Fibroblast of skin of abdomen (primary cell): ENCODE results near the gene MICALL2.

Source experiments
- DNase-seq: peaks from one replicate; pipeline ENCODE4 v3.0.0-alpha.2; 2013

The MICALL2 gene

DNA sequence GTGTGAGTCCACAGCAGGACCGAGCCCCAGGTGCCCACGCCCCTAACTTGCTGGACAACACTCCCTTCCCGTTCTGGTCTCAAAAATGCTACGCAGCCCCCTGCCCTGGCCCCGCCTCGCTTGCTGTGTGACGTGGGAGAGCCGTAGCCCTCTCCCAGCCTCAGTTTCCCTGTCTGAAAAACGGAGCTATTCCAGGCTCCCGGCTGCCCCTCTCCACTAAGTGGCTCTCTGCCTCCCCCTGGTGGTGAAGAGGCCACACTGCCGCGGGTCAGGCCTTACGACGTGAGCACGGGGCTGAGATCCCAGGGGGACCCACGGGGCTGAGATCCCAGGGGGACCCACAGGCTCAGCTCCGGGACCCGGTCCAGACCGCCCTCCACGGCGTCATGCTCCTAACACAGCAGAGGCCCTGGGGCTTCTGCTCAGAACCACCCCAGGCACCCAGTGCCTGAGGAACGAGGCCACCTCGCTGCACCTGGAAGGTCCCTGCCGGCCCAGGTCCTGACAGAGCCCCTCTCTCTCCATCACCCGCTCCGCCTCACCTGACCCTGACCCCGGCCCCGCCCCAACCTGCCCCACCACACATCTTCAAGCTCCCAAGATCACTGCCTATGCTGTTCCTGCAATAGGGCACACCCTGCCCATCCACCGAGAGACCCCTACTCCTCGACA lies 26.7 kb downstream of the MICALL2 start:
- peak; percentile 38 for DNase-seq

DNA sequence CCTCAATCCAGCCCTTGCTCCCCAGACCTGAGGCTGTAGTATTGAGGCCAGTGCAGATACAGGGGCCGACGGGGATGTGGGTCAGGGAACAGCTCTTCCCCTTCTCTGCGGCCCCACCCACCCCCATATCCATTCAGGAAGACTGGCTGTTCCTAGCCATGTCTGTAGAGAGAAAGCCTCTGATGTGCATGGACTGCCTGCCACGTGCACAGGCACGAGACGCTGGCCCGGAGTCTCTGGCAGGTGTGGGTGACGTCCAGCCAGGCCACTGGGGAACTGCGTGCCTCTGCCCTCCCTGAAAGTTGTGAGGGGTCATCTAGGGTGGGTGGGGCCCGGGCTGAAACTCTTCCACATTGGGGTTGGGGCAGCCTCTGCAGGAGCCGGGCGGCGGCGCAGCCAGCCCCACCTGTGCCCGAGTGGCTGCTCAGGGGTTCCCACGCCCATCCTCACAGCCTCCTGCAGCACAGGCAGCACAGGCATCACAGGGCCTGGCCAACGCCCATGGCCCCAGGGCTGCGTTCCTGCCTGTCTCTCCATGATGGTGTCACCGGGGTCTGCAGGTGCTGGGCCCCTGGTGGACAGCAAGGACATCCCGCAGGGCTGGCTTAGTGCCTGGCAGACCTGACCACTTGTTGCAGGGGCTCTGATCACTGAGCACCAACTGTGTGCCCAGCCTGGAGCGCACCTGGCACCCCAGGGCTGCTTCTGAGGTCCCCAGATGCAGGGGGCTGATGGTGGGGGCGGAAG lies 27.5 kb downstream of the MICALL2 start:
- no peak for DNase-seq

DNA sequence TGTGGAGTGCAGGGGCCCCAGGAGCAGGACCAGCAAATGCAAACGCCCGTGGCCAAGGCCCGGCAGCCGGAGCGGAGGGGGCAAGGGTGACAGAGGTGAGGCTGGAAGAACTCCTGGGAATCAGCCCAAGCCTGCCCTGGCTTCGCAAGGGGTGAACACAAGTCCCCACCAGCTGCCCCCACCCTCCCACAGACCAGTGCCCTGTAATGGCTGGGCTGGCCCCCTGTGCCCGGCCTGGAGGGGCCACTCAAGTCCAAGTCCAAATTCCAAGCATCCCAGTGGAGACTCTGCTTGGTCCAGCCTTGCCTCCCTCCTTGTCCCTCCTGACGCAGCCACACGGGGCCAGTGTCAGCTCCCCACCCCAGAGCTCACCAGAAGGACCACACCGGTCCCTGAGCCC lies 28.0 kb downstream of the MICALL2 start:
- DNase-seq: no peak

GRCh38 chr7:1430056-1430845 lies 29.0 kb downstream of the MICALL2 start:
- DNase-seq: no peak

DNA sequence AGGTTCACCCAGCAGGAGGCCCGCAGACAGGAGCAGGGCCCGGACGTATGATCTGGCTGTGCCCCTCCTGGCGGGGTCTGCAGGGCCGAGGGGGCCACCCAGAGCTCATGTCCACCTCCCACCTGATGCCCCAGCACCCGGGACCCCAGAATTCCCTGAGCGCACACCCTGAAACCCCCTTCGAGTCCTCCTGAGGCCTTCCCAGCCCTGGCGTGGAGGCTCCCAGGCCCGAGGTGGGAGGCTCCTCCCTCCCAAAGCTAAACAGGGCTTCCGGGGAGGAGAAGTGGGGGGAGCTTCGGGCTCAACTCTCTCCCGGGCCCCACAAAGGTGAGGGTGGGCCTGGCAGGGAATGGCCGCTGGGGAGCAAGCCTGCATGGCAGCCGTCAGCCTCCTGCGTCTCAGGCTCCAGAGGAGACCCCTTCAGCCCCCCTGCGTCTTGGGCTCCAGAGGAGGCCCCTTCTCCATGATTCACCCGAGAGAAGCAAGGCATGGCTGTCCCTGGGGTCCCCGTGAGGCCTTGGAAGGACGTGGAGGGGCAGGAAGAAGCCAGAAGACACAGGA lies 30.2 kb downstream of the MICALL2 start:
- no peak for DNase-seq

GRCh38 chr7:1427064-1427657 lies 32.1 kb downstream of the MICALL2 start:
- no peak for DNase-seq

- DNase-seq: no peak
These were observed 32.8 kb downstream of the MICALL2 start for GRCh38 chr7:1426474-1426873.

- DNase-seq: no peak
These were observed 33.8 kb downstream of the MICALL2 start for GRCh38 chr7:1425292-1426136.

GRCh38 chr7:1424041-1424440 lies 35.2 kb downstream of the MICALL2 start:
- DNase-seq: no peak

DNA sequence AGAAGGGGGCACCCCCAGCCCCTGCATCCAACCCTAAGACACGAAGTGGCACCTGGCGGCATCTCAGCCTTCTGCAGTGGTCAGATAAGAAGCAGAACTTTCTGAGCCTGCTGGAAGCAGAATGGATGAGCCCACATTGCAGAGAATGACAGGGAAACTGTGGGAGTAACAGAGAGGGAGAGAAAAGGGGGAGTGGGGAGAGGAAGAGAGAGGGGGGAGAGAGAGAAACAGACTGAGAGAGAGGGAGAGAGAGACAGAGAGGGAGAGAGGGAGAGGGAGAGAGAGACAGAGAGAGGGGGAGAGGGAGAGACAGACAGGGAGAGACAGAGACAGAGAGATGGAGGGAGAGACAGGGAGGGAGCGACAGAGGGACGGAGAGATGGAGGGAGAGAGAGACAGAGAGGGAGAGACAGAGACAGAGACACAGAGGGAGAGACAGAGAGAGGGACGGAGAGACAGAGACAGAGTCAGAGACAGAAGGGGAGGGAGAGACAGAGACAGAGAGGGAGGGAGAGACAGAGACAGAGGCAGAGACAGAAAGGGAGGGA lies 35.9 kb downstream of the MICALL2 start:
- DNase-seq: no peak

- DNase-seq: no peak
These were observed 36.6 kb downstream of the MICALL2 start for GRCh38 chr7:1422512-1423263.

DNA sequence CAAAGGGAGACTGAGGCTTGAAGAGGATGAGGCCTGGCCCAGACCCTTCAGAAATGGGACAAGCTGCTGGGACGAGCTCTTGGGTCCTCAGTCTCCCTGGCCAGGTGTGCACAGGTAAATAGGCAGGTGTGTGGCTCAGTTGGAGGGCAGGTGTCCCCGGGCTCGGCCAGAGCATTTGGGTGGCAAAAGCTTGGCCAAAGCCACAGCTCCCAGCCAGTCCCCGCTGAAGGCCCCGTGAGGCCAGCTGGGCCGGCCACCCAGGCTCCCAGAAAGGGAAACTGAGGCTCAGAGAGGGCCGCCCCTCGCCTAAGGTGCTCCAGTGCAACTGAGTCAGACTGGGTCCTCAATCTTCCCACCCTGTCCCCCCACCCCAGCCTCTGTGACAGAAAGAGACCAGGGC lies 37.3 kb downstream of the MICALL2 start:
- DNase-seq: no peak

DNA sequence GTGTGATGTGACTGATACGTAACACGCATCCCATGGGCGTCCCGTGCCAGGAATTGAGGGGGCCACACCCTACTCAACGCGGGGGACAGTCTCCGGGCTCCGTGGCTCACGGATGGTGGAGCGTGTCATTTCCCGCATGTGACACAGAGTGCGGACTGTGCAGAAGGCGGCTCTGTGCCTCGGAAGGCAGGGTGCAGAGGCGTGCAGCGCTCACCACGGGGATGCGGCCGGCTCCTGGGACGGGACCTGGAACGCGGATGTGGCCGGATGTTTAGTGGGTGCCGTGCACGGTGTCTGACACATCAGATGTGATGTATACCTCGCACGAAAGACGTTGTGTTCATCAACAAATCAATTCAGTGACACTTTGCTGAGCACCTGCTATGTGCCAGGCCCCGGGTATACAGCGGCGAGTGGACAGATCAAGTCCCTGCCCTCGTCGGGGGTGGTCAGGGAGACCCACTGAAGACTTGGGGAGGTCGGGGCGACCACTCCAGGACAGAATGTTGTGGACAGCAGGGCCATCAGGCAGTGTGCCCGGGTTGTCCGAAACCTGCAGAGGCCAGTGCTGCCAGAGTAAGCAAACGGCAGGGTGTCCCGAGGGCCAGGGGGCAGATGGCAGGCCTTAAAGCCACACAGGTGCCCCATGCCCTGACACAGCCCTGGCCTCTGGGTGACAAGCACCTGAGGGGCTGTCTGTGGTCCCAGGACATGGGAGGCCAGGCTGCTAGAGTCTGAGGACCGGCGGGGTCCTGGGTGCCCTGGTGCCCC lies 38.1 kb downstream of the MICALL2 start:
- no peak for DNase-seq

DNA sequence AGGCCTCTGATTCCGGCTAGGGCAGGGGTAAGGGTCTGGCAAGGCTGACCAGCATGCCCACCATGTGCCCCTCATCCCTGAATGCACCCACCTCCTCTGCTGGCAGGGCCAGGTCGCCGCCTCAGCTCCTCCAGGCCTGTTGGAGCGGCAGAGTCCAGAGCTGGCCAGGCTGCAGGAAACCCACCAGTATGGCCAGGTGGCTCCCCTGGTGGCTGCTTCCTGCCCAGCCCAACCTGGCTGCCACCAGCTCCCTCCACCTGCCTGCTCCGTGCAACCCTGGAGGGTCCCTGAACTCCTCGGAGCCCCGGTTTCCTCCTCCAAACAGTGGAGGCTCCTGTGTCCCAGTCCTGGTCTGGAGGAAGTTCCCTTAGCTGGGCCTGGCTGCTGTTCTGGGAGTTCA lies 39.6 kb downstream of the MICALL2 start:
- DNase-seq: no peak

- no peak for DNase-seq
These were observed 40.0 kb downstream of the MICALL2 start for GRCh38 chr7:1419310-1419634.

GRCh38 chr7:1418505-1419309 lies 40.6 kb downstream of the MICALL2 start:
- no peak for DNase-seq

- DNase-seq: no peak
These were observed 43.8 kb downstream of the MICALL2 start for GRCh38 chr7:1415389-1415990.

- DNase-seq: no peak
These were observed 45.2 kb downstream of the MICALL2 start for GRCh38 chr7:1413936-1414639.
